ENCODE measurements around the gene THSD7B.
"Not testable (repeated sequence)": the region's sequence is repeated elsewhere in the genome, so short reads cannot be mapped to it uniquely, and the experiment has no call there.

THSD7B gene

GRCh38 chr2:136765256-136766072 is at the start of gene THSD7B:
TSS of gene THSD7B (plus strand) at chr2:136765545. CDS start at chr2:136882179, 116,634 bp downstream.
- no peak for DNase-seq

- DNase-seq: no peak
These were observed 47.1 kb upstream of the THSD7B start for GRCh38 chr2:136718273-136718672.

GRCh38 chr2:136727973-136728699 is 37.2 kb upstream of the THSD7B start:
- DNase-seq: no peak

- no peak for DNase-seq
These were observed 29.1 kb upstream of the THSD7B start for GRCh38 chr2:136736236-136736635.

- no peak for DNase-seq
These were observed 27.3 kb upstream of the THSD7B start for GRCh38 chr2:136738044-136738443.

GRCh38 chr2:136741471-136741870 is 23.9 kb upstream of the THSD7B start:
- DNase-seq: no peak

GRCh38 chr2:136750065-136750464 is 15.3 kb upstream of the THSD7B start:
- DNase-seq: no peak

GRCh38 chr2:136751406-136751805 is 13.9 kb upstream of the THSD7B start:
- no peak for DNase-seq

- DNase-seq: not testable (repeated sequence)
These were observed 6.8 kb upstream of the THSD7B start for GRCh38 chr2:136758504-136758903.

- no peak for DNase-seq
These were observed 691 bp upstream of the THSD7B start for GRCh38 chr2:136764452-136765255.

GRCh38 chr2:136766073-136766404 is 694 bp downstream of the THSD7B start:
- DNase-seq: no peak

GRCh38 chr2:136767030-136767429 is 1.7 kb downstream of the THSD7B start:
- no peak for DNase-seq

GRCh38 chr2:136769871-136770270 is 4.5 kb downstream of the THSD7B start:
- no peak for DNase-seq

- DNase-seq: no peak
These were observed 5.0 kb downstream of the THSD7B start for GRCh38 chr2:136770384-136770783.

- no peak for DNase-seq
These were observed 12.0 kb downstream of the THSD7B start for GRCh38 chr2:136777391-136777790.

GRCh38 chr2:136783856-136784255 is 18.5 kb downstream of the THSD7B start:
- DNase-seq: no peak

- DNase-seq: no peak
These were observed 19.9 kb downstream of the THSD7B start for GRCh38 chr2:136785215-136785614.

GRCh38 chr2:136787970-136788369 is 22.6 kb downstream of the THSD7B start:
- no peak for DNase-seq

- DNase-seq: no peak
These were observed 31.0 kb downstream of the THSD7B start for GRCh38 chr2:136796339-136796738.

- no peak for DNase-seq
These were observed 33.4 kb downstream of the THSD7B start for GRCh38 chr2:136798766-136799165.

- DNase-seq: no peak
These were observed 36.3 kb downstream of the THSD7B start for GRCh38 chr2:136801661-136802060.

- no peak for DNase-seq
These were observed 44.7 kb downstream of the THSD7B start for GRCh38 chr2:136809998-136810397.

GRCh38 chr2:136818839-136819238 is 53.5 kb downstream of the THSD7B start:
- no peak for DNase-seq

GRCh38 chr2:136823291-136823690 is 57.9 kb downstream of the THSD7B start:
- no peak for DNase-seq
